Omental fat pad (tissue), 4 donors: Measurements from ENCODE around the gene CFAP46. TPM values are rescaled to one million over a fixed set of nuclear protein-coding genes. Genes with fewer than 3 reads are reported as not detected.
"Not testable (repeated sequence)": the region's sequence is repeated elsewhere in the genome, so short reads cannot be mapped to it uniquely, and the experiment has no call there.

ENCODE experiments used
- ATAC-seq: fragments of 150-250 bp; one replicate; pipeline ENCODE4 v1.9.1; 2016; ENCODE audit warnings: mild to moderate bottlenecking, moderate library complexity; ENCODE audit not compliant: low FRiP score
- DNase-seq: peaks from one replicate; pipeline ENCODE4 v3.0.0-alpha.2; 2019; ENCODE audit warnings: low spot score
- total RNA-seq, 4 donors: library from RNA; depleted of rRNA; stranded (reverse); fragments of >200 nt; gene quantifications; one replicate each; pipeline ENCODE4 v1.1.0, GENCODE V29; 2016
- TF ChIP-seq, protein P1 (sequence below), 3 donors: fragments of 450-650 bp; IDR thresholded peaks; one replicate each; pipeline ENCODE4 v1.5.1; 2016 to 2017; ENCODE audit warnings: antibody characterized with exemption in 3 of 3, mild to moderate bottlenecking in 3 of 3, moderate library complexity in 2 of 3

CFAP46 gene
- total RNA-seq, 4 donors from 2014 or later = 0.24 to 0.37 TPM; not detected in 2

DNA sequence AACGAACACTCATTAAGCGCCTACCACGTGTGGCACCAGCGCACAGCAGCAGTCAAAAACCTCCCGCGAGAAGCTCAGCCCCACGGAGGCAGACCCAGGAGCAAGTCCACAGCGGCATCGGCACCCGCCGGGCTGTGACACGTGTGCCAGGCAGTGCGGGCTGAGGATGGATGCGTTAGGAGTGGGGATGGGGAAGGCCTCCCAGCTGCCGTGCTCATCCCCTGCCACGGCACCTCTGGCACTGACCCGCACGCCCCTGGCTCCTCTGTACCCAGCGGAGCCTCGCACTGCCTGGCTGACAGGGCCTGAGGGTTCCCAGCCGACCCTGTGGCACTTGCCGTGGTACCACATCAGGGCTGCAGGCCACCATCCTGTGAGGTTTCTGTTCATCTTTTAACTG is 16.8 kb downstream of the CFAP46 start:
- TF ChIP-seq, protein P1, sequence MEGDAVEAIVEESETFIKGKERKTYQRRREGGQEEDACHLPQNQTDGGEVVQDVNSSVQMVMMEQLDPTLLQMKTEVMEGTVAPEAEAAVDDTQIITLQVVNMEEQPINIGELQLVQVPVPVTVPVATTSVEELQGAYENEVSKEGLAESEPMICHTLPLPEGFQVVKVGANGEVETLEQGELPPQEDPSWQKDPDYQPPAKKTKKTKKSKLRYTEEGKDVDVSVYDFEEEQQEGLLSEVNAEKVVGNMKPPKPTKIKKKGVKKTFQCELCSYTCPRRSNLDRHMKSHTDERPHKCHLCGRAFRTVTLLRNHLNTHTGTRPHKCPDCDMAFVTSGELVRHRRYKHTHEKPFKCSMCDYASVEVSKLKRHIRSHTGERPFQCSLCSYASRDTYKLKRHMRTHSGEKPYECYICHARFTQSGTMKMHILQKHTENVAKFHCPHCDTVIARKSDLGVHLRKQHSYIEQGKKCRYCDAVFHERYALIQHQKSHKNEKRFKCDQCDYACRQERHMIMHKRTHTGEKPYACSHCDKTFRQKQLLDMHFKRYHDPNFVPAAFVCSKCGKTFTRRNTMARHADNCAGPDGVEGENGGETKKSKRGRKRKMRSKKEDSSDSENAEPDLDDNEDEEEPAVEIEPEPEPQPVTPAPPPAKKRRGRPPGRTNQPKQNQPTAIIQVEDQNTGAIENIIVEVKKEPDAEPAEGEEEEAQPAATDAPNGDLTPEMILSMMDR (IDR thresholded peaks at IDR 0.05) = no peak
- ATAC-seq = no peak
- no peak for DNase-seq

- TF ChIP-seq, protein P1 (IDR thresholded peaks at IDR 0.05) = no peak
- no peak for ATAC-seq
- no peak for DNase-seq
Measured at GRCh38 chr10:132925071-132925561, 17.3 kb downstream of the CFAP46 start.

GRCh38 chr10:132924046-132924952 is 18.1 kb downstream of the CFAP46 start:
- ATAC-seq (no peak), DNase-seq (no peak)
- TF ChIP-seq, protein P1 (IDR thresholded peaks at IDR 0.05) = no peak

DNA sequence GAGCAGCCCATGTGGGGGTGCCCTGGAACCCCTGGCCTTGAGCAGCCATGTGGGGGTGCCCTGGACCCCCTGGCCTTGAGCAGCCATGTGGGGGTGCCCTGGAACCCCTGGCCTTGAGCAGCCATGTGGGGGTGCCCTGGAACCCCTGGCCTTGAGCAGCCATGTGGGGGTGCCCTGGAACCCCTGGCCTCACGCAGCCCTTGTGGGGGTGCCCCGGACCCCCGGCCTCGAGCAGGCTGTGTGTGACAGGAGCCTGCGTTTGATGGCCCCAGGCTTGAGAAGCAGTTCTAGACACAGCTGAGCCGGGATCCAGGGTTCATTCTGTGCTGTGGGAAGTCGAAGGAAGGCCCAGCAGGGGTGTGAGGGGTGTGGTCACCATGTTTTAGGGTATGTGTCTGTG is 19.0 kb downstream of the CFAP46 start:
- ATAC-seq, DNase-seq: not testable (repeated sequence)

DNA sequence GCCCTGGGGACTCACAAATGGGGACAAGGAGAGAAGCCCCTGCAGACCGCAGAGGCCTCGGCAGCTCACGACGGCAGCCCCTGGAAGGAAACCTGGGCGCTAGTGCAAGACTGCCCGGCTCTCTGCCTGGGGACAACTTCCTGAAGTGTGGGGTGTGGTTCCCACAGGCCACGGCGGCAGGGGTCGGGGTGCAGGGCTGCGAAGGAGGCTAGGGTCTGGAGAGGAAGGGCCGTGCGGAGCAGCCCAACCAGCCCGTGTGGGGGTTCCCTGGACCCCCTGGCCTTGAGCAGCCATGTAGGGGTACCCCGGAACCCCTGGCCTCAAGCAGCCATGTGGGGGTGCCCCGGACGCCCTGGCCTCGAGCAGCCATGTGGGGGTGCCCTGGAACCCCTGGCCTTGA is 19.5 kb downstream of the CFAP46 start:
- no peak for ATAC-seq
- DNase-seq = no peak
- TF ChIP-seq, protein P1 (IDR thresholded peaks at IDR 0.05) = no peak

DNA sequence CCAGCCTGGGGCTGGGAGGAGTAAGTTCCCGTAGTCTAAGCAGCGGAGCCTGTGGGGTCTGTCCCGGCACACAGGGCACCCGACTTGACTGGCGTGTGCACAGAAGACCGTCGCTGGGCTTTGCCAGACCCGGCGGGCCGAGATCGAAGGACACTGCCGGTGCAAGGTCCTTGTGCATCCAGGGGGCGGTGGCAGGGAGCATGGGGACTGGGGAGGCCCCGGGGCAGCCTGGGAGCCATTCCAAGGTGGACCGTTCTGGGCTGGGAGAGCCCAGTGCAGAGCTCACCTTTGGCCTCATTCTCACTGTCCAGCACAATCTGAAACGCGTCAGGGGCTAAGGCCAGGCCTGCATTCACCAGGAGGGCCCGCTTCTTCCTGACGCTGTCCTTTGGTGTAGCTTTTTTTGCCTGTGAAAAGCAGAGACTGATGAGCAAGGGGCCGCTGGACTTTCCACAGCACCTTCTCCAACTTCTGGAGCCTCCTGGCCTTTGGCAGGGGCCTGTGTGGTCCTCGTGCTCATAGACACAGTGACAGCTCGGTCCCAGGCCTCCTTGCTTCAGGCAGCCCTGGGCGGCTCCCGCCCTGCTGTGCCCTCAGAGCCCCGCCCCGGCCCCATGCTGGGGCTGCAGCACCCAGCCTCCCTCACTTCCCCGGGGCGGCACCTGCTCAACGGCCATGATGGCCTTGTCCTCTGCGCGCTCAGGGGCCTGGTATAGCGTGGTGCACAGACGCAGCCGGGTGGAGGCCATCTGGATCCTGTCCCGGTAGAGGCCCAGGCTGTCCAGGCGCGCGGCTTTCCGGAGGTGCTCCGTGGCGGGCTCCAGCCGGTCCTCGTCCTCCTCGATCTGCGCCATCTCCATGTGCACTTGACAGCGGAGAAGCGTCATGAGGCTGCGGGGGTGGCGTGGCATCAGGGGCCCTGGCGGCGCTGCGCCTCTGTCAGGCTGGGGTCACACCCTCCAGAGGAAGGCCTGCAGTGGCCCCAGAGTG is 20.3 kb downstream of the CFAP46 start:
- DNase-seq = no peak
- ATAC-seq = no peak
- TF ChIP-seq, protein P1 (IDR thresholded peaks at IDR 0.05) = no peak

DNA sequence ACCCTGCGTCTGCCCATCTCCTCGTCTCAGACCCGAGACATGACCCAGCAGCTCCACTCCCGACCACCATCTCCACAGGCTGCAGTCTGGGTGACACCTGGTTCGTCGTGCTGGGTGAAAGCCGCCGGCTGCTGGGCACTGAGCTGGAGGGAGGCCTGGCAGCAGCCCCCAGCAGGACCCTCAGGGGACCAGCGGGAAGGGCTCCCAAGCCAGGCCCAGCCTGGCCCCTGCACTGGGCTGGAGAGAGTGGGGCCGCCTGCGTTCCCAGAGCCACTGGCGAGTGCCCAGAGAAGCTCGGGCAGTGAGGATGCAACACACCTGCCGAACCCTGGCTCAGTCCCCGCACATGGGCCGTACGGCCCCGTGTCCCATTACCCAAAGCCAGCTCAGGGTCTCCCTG is 21.3 kb downstream of the CFAP46 start:
- TF ChIP-seq, protein P1 (IDR thresholded peaks at IDR 0.05) = no peak
- ATAC-seq (no peak), DNase-seq (no peak)
